Left ventricle myocardium superior (tissue), 1 donor: ENCODE measurements around the gene CHRNA9. TPM values are rescaled to one million over a fixed set of nuclear protein-coding genes. Genes with fewer than 3 reads are reported as not detected.

ENCODE experiments used
- ATAC-seq: fragments of 200-7000 bp; cut with Tn5 transposase; one replicate; pipeline ENCODE4 v1.9.1; 2020; ENCODE audit warnings: mild to moderate bottlenecking, moderate library complexity
- DNase-seq: peaks from one replicate; pipeline ENCODE4 v3.0.0-alpha.2; 2020
- intact Hi-C: fragments of 100-400 bp; cut with micrococcal nuclease; formaldehyde crosslinking; loops from one replicate; pipeline ENCODE4 v1.11.0; 2022
- total RNA-seq: library from RNA; stranded (reverse); fragmentation: NEBNext Ultra II Directional; extraction: Animal tissue kit (Norgen Biotek cat#: 25700); gene quantifications from one replicate; pipeline ENCODE4 v1.2.1, GENCODE V29; 2021
- donor health status: DM: no; HTN: yes; CAD: no; lungs with severe emphysema.

Gene CHRNA9
- total RNA-seq, 1 donor from 2014 or later = not detected

DNA sequence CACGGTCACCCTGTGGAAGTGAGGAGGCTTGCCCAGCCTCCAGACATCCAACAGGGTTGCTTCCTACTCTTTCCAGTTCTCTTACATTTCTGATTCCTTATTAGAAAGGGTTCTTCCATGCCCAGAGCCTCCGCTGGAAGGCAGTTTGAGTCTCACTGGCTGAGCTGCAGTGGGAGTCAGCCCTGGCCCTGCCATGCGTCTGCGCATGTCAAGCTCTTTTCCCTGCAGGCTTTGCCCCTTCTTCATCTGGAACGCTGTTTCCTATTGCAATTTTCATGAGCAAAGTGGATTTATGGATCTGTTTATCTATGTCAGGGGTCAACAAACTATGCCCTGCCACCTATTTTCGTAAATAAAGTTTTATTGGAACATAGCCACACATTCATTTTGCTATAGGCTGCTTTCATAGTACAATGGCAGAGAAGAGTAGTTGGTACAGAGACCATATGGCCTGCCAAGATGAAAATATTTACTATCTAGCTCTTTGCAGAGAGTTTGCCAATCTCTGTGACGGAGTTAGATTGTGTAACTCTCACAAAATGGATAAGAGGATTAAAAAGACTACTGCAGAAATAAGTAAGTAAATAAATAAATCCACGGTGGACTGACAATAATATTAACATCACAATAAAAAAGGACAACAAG, 3.9 kb upstream of the CHRNA9 start:
- ATAC-seq (no peak), DNase-seq (no peak)
- intact Hi-C loops = no loop called here

DNA sequence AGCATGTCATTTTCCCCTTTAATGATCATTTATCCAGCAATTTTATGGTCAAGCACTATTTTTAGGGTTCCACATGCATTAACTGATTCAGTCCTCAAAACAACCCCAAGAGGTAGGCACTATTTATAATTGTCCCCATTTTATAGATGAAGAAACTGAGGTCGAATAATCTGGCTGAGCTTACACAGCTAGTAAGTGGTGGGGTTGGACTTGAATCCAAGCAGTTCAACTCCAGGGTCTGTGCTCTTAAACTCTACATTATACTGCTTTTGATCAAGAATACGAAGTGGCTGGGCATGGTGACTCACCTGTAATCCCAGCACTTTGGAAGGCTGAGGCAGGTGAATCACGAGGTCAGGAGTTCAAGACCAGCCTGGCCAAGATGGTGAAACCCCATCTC, 3.2 kb upstream of the CHRNA9 start:
- DNase-seq = no peak
- ATAC-seq = no peak
- intact Hi-C loops = no loop called here

DNA sequence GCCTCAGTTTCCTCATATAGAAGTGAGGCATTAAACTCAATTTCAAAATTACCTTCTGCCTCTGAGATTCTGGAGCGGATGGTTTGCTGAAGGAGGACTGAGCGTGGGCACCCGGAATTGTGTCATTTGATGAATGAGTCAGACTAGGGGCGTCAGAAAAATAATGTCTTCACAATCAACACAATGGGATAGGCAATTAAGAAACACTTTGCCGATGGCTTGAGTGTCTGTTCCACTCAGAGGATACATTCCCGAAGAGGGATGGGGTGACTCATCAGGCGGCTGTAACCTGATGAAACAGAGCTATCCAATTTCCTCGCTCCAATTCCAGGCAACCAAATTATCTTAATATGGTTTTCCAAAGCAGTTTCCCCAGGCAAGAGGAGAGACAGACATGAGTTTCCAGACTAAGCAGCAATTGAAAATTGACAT, 1.2 kb upstream of the CHRNA9 start:
- ATAC-seq = no peak
- intact Hi-C loops = no loop called here
- no peak for DNase-seq

DNA sequence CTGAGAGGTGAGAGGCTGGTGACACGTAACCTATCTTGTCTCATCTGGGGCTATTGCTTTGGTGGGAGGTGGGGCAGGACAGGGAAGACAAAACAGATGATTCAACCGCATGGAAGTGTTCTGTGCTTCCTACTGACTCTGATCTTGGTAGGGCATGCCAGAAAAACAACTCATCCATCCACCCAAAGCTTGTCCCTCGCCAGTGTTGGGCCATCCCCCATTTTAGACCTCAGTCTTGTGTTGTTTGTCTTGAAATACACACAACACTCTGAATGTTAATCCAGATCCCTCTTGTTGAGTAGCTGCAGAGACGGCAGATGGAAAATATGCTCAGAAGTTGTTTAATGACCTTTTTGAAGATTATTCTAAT, 377 bp downstream of the CHRNA9 start:
- DNase-seq = no peak
- intact Hi-C loops = no loop called here
- ATAC-seq = no peak

DNA sequence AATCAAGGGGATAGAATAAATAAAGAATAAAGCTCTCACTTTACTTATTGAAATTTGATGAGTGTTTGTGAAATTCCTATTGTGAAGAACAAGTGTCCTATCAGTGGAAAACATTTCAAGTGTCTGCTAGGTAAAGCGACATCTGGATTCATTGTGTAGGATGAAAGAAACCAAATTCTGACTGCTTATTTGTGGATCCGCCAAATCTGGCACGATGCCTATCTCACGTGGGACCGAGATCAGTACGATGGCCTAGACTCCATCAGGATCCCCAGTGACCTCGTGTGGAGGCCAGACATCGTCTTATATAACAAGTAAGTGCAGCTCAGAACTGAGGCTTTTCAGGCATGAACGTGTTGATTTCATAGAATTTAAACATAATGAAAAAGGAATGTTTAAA, 1.9 kb downstream of the CHRNA9 start:
- no peak for DNase-seq
- ATAC-seq = no peak
- intact Hi-C loops = no loop called here

DNA sequence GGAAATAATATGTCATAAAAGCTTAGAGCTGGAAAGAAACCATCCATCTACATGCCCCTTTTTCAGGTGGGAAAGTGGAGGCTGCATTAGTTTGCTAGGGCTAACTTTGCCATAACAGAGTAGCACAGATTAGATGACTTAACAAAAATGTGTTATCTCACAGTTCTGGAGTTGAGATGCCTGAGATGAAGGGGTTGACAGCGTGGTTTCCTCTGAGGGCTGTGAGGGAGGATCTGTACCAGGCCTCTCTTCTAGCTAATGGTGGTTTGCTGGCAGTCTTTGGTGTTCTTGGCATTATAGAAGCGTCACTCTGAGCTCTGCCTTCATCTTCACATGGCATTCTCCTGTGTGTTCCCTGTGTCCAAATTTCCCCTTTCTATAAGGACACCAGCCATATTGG, 2.4 kb downstream of the CHRNA9 start:
- intact Hi-C loops = no loop called here
- ATAC-seq (no peak), DNase-seq (no peak)

DNA sequence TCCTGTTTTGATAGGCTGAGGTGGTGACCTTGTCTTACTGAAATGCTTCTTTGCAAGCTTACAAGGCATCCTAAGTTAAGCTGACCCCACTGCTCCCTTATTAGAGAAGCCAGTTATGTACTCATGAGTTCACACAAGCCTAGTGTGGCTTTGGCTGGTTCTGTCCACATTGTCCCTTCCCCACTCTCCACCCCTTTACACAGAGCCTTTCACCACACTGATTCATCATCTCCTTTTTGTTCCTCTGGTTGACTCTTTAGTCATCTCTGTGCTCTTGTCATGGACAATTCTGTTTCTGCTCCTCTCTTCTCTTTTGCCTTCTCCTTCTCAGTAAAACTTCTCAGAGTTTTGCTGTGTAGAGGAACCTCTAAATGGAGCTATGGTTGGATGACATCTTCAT, 4.9 kb downstream of the CHRNA9 start:
- intact Hi-C loops = no loop called here
- DNase-seq (no peak), ATAC-seq (no peak)

DNA sequence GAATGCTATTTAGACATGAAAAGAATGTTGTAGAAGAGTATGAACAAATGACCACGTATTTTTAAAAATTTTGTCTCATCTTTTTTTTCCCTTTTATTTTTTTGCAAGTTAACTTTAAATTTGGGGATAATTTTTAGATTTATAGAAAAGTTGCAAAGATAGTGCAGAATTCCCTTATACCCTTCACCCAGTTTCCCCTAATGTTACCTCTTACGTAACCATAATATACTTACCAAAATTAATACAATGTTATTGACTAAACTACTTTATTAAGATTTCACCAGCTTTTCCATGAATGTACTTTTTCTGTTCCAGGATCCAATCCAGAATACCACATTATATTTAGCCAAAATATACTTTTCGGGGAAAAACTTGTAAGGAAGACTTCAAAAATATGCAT, 12.3 kb downstream of the CHRNA9 start:
- no peak for DNase-seq
- intact Hi-C loops = no loop called here
- ATAC-seq = no peak

DNA sequence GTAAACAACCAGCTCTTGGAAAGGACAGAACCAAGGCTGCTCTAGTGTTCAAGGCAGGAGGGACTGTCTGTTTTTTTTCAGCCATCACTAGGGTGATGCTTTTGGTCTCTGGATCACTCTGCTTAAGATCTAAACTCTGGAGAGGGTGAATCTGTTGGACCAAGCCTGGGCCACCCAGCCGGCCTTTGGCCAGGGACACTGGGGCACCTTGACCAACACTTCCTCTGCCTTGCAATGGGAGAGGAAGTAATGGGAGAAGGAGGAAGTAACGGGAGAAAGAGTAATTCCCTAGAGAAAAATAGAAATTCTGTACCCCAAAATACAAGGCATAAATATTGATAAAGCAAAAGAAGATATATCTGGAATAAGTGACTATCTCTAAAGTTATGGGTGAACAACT, 12.9 kb downstream of the CHRNA9 start:
- DNase-seq (no peak), ATAC-seq (no peak)
- intact Hi-C loops = no loop called here

DNA sequence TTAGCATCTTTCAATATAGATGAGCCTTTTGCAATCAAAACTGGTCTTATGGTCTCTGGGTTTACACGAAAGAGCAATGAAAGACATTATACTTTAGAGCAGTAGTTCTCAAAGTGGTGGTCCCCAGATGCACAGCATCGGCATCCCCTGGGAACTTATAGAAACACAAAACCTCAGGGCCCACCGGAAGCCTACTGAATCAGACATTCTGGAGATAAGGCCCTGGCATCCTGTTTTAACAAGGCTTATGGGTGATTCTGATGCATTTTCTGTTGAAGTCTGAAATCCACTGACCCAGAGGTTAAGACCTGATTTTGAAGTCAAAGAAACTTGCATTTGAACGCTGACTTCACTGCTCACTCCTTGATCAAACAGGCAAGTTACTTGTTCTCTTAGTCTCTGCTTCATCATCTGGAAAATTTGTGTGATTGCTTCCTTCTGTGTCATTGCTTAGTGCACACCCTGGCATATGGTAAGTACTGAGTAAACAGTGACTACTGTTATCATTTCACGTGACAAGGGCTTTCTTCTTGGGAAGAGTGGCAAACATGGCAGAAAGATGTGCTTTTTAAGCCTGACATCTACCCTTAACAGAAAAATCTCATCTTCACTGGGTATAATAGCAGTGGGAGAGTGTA, 14.5 kb downstream of the CHRNA9 start:
- intact Hi-C loops = no loop called here
- DNase-seq (no peak), ATAC-seq (no peak)

DNA sequence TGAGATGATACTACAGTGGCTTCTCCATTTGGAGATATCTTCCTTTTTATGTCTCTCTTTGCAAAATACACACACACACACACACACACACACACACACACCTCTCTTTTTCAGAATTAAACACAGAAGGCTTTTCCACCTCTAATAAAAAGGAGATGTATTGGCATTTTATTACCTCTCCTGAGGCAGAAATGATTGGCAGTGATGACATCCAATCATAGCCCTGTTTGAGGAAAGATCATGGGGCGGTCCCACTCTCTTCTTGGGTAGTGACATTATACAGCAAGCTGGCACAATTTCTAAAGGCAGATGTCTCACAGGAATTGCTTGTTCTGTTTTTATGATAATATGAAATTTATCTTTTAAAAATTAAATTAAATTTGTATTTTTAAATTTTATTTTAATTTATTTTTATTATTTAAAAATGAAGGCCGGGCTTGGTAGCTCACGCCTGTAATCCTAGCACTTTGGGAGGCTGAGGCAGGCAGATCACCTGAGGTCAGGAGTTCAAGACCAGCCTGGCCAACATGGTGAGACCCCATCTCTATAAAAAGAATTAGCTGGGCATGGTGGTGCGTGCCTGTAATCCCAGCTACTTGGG, 15.6 kb downstream of the CHRNA9 start:
- DNase-seq (no peak), ATAC-seq (no peak)
- intact Hi-C loops = no loop called here

DNA sequence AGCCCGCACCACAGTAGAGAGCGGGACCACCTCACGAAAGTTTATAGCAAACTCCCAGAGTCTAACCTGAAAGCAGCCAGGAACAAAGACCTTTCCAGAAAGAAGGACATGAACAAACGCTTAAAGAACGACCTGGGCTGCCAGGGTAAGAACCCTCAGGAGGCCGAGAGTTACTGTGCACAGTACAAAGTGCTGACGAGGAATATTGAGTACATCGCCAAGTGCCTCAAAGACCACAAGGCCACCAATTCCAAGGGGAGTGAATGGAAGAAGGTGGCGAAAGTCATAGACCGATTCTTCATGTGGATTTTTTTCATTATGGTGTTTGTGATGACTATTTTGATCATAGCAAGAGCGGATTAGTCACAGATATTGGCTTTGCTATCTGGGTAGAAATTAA, 19.0 kb downstream of the CHRNA9 start:
- ATAC-seq = no peak
- intact Hi-C loops = no loop called here
- DNase-seq = no peak

DNA sequence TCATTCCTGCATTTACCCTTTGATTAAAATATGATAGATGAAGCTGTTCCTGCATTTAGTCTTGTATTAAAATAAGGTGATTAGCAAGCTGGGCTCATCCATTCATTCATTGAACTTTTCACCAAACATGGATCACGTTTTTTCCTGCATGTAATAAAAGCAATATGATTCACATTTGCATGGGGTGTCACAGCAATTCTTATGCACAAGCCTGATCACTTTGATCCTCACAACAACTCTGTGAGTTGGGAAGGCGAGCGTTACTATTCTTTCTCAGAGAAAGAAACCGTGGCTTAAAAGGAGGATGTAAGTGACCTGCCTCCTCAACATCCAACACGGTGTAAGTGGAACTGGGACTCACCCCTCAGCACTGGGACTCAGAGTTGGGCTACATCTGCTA, 20.0 kb downstream of the CHRNA9 start:
- intact Hi-C loops = no loop called here
- ATAC-seq (no peak), DNase-seq (no peak)

DNA sequence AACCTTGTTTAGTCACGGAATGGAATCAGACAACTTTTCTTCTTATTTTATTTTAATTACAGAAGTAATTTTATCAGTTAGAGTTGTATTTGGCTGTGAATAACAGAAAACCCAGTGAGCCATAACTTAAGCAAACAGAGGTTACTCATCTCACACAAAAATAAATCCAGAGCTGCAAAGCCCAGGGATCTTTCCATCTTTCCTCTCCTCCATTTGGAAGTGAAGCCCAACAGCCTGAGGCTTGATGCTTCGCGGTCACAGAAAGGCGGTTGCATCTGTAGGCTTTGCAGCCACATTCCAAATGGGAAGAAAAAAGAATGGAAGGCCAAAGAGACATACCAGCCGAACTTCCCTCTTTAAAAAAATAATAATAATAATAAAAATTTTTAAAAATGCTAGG, 22.6 kb downstream of the CHRNA9 start:
- DNase-seq = no peak
- intact Hi-C loops = no loop called here
- no peak for ATAC-seq

DNA sequence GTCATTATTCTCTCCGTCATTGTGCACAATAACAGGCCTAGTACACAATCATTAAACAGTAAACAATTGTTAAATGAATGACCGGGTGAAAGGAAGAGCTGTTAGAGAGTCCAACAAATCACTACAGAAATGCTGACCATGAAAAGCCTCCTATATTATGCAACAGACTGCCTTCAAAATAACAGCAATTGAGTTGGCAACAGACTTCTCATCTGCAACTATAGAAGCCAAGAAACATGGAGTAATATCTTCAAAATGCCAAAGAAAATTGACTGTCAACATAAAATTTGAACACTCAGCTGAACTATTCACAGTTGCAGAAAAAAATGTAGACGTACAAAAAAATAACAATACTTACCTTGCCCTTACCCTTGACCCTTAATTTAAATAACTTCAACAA, 26.2 kb downstream of the CHRNA9 start:
- intact Hi-C loops = no loop called here
- DNase-seq (no peak), ATAC-seq (no peak)

DNA sequence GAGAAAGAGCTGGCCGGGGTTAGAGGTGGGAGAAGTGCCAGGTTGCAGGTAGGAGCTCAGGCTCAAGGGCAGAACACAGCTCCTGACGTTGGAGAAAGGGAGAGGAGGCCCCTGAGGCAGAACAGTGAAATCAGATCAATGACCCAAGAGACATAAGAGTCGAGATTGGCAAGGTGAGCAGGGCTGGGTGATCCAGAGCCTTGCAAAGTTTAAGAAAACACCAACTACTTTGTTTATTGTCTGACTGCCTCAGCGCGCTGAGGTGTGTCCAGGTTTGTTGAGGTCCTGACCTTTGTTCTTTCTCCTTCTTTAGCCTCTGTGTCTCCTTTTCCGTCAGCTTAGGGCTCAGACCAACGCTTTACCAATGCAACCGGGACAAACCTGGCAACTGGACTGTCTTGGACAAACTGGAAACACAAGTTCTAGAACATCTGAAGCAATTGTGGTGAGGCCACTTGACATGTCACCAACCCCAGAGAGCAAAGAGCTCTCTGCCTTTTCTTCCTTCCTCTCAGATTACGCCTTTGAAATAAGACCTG, 28.3 kb downstream of the CHRNA9 start:
- intact Hi-C loops = no loop called here
- ATAC-seq (no peak), DNase-seq (no peak)

DNA sequence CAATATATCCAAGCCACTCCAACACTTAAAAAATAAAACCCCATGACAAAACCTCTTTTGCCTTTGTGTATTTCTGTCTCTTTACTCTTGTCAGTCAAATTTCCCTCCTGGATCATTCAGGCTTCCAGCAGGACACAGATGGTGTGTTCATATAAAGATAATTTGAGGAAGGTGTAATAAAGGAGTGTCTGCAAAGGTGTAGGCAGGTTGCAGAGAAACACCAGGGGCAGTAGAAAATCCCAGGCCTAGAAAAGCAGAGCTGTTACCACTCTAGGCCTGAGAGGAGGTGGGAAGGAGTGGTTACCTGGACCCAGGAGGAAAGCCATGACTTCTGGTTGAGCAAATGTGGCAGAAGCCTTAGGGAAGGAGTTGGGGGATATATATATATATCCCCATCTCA, 28.8 kb downstream of the CHRNA9 start:
- intact Hi-C loops = no loop called here
- no peak for ATAC-seq
- no peak for DNase-seq

DNA sequence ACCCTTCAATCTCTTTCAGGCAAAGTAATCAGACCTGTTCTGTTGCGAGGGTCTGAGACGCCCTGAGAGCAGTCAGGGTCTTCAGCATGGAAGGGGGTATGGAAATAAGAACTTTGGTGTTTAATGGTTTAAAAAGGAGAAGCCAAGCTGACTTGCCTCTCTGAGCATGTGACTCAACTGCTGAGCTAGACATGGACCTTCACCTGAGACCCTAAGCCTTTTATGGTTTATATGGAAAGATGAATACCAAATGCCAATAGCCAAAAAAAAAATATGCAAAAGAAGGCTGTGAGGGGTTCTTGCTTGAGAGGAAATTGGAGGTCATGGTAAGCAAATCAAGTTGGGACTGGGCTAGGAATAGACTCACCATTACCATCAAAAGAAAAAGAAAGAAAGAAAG, 30.6 kb downstream of the CHRNA9 start:
- DNase-seq = no peak
- ATAC-seq = no peak
- intact Hi-C loops = loop anchor here (5.0 kb wide), 1 partner anchor 107 kb away; no protein-coding TSS in a partner anchor

DNA sequence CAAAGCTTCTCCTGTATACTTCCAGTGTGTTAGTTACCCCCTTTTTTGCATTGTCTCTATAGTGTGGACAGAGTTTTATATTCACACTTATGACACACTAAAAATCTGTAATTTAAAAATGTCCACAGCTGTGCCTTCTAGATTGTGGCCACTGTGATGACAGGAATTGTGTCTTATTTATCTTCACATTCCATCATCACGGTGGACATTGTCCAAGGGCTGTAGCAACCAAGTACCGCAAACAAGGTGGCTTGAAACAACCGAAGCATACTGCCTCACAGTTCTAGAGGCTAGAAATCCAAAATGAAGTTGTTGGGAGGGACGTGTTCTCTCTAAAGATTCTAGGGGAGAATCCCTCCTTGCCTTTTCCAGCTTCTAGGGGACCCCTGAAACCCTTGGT, 32.3 kb downstream of the CHRNA9 start:
- intact Hi-C loops = loop anchor here (5.0 kb wide), 1 partner anchor 105 kb away; no protein-coding TSS in a partner anchor
- ATAC-seq = no peak
- no peak for DNase-seq

DNA sequence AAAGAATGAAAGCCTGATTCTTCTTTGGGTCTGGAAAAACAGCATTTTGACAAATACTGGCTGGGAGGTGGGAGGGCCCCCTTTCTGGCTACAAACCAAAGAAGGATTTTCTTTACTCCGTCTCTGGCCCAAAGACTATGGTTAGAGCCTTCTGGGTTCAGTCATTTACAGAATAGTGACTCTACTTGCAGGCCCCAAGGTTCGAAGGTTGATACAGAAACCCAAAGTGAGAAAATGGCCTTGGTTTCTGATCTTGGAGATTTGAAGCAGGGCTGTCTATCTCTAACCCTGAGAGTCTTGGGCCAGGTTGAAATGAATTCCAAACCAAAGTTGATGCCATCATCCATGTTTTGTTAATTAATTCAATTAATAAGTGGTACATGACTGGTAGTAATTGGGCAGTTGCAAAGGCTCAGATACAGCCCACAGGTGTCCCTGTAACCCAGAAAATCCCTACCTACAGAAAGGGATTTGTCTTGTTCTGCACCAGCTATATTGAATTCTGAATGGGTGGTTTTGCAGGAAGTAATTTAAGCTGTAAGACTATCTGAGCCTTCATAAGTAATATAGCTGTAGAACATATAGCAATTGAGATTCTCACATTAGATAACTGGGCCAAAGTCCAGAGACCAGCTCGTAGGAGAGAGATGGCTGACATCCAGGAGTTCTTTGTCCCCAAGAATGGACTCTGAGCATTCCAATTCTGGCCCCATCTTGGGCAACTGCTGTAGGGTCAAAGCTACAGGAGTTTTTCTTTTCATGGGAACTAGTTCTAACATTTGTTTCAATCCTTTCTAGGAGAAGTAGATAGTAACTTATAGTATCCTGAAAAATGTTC, 34.5 kb downstream of the CHRNA9 start:
- intact Hi-C loops = loop anchor here (5.0 kb wide), 1 partner anchor 103 kb away; no protein-coding TSS in a partner anchor
- no peak for DNase-seq
- no peak for ATAC-seq
